IPS-20b (cell line): ENCODE data around the gene COL27A1.

Experiments used
- H3K27ac ChIP-seq: one replicate; pipeline ENCODE4 v1.5.1; 2013; ENCODE audit warnings: low read length
- H3K27me3 ChIP-seq: 2 replicates; pipeline ENCODE4 v1.6.1; 2013; ENCODE audit warnings: mild to moderate bottlenecking, low read length, inconsistent platforms; ENCODE audit not compliant: insufficient read depth
- H3K36me3 ChIP-seq: 2 replicates; pipeline ENCODE4 v1.6.1; 2013; ENCODE audit warnings: low read depth, mild to moderate bottlenecking, inconsistent platforms, low read length, moderate library complexity; ENCODE audit not compliant: insufficient read depth
- H3K4me1 ChIP-seq: 2 replicates; pipeline ENCODE4 v1.6.1; 2013; ENCODE audit warnings: mild to moderate bottlenecking, control low read depth, inconsistent platforms, low read length, moderate library complexity; ENCODE audit not compliant: insufficient read depth
- H3K4me3 ChIP-seq: 2 replicates; pipeline ENCODE4 v1.5.1; 2013; ENCODE audit warnings: mild to moderate bottlenecking, low read length, inconsistent platforms
- H3K9ac ChIP-seq: 2 replicates; pipeline ENCODE4 v1.6.1; 2013; ENCODE audit warnings: low read depth, mild to moderate bottlenecking, inconsistent platforms, low read length, moderate library complexity
- H3K9me3 ChIP-seq: 2 replicates; pipeline ENCODE4 v1.6.1; 2013; ENCODE audit warnings: mild to moderate bottlenecking, low read depth, low read length, inconsistent platforms; ENCODE audit not compliant: insufficient read depth

COL27A1 gene

GRCh38 chr9:114281473-114282103, 126.3 kb downstream of the COL27A1 start:
- Histone ChIP-seq H3K4me1 (no peaks in the 10 kb centered on the region), H3K9me3 (no peaks in the 10 kb centered on the region), H3K4me3 (no peak overlapping the region), H3K36me3 (no peaks in the 10 kb centered on the region; the same call in 1 of the 2 replicates), H3K27me3 (no peaks in the 10 kb centered on the region), H3K9ac (no peak overlapping the region), H3K27ac (no peak overlapping the region)

- Histone ChIP-seq H3K27me3 (no peaks in the 10 kb centered on the region), H3K4me3 (no peak overlapping the region), H3K27ac (no peak overlapping the region), H3K4me1 (no peaks in the 10 kb centered on the region), H3K9me3 (no peaks in the 10 kb centered on the region), H3K9ac (no peak overlapping the region), H3K36me3 (no peaks in the 10 kb centered on the region; the same call in 1 of the 2 replicates)
Measured at GRCh38 chr9:114282104-114282485, 126.8 kb downstream of the COL27A1 start.

- Histone ChIP-seq H3K9ac (no peak overlapping the region), H3K27ac (no peak overlapping the region), H3K4me3 (no peak overlapping the region), H3K4me1 (no peaks in the 10 kb centered on the region), H3K9me3 (no peaks in the 10 kb centered on the region), H3K27me3 (no peaks in the 10 kb centered on the region), H3K36me3 (no peaks in the 10 kb centered on the region; the same call in 1 of the 2 replicates)
Measured at GRCh38 chr9:114282507-114282906, 127.2 kb downstream of the COL27A1 start.

GRCh38 chr9:114282926-114283325, 127.6 kb downstream of the COL27A1 start:
- H3K27me3 ChIP-seq, result no peaks in the 10 kb centered on the region
- H3K4me1 ChIP-seq, result peaks cover 2% of the 10 kb centered on the region
- no peak overlapping the region for H3K9ac ChIP-seq
- no peak overlapping the region for H3K27ac ChIP-seq
- no peaks in the 10 kb centered on the region; the same call in 1 of the 2 replicates for H3K36me3 ChIP-seq
- H3K9me3 ChIP-seq, result no peaks in the 10 kb centered on the region
- no peak overlapping the region for H3K4me3 ChIP-seq

GRCh38 chr9:114283551-114284111, 128.3 kb downstream of the COL27A1 start:
- no peaks in the 10 kb centered on the region; the same call in 1 of the 2 replicates for H3K36me3 ChIP-seq
- H3K27ac ChIP-seq, result no peak overlapping the region
- no peaks in the 10 kb centered on the region for H3K9me3 ChIP-seq
- peaks cover 9% of the 10 kb centered on the region for H3K4me1 ChIP-seq
- H3K4me3 ChIP-seq, result no peak overlapping the region
- H3K27me3 ChIP-seq, result no peaks in the 10 kb centered on the region
- no peak overlapping the region for H3K9ac ChIP-seq

GRCh38 chr9:114284316-114285060, 129.2 kb downstream of the COL27A1 start:
- H3K9me3 ChIP-seq, result no peaks in the 10 kb centered on the region
- H3K27ac ChIP-seq, result no peak overlapping the region
- peaks cover 9% of the 10 kb centered on the region for H3K4me1 ChIP-seq
- H3K27me3 ChIP-seq, result no peaks in the 10 kb centered on the region
- H3K9ac ChIP-seq, result no peak overlapping the region
- H3K4me3 ChIP-seq, result no peak overlapping the region
- no peaks in the 10 kb centered on the region; the same call in 1 of the 2 replicates for H3K36me3 ChIP-seq

GRCh38 chr9:114285166-114285867, 130.0 kb downstream of the COL27A1 start:
- Histone ChIP-seq H3K4me1 (peaks cover 9% of the 10 kb centered on the region), H3K27ac (no peak overlapping the region), H3K9me3 (no peaks in the 10 kb centered on the region), H3K9ac (no peak overlapping the region), H3K36me3 (no peaks in the 10 kb centered on the region; the same call in 1 of the 2 replicates), H3K27me3 (no peaks in the 10 kb centered on the region), H3K4me3 (no peak overlapping the region)

- H3K27me3 ChIP-seq, result no peaks in the 10 kb centered on the region
- no peaks in the 10 kb centered on the region; the same call in 1 of the 2 replicates for H3K36me3 ChIP-seq
- no peaks in the 10 kb centered on the region for H3K9me3 ChIP-seq
- no peak overlapping the region for H3K4me3 ChIP-seq
- peaks cover 9% of the 10 kb centered on the region for H3K4me1 ChIP-seq
- no peak overlapping the region for H3K9ac ChIP-seq
- no peak overlapping the region for H3K27ac ChIP-seq
Measured at GRCh38 chr9:114286146-114286679, 130.9 kb downstream of the COL27A1 start.

- H3K27ac ChIP-seq, result no peak overlapping the region
- peaks cover 1% of the 10 kb centered on the region; the same call in 1 of the 2 replicates for H3K36me3 ChIP-seq
Measured at GRCh38 chr9:114287001-114287762, 131.8 kb downstream of the COL27A1 start.

GRCh38 chr9:114287763-114288192, 132.4 kb downstream of the COL27A1 start:
- peaks cover 7% of the 10 kb centered on the region; the same call in 1 of the 2 replicates for H3K36me3 ChIP-seq
- no peak overlapping the region; the same call in 1 of the 2 replicates for H3K9ac ChIP-seq
- H3K9me3 ChIP-seq, result no peaks in the 10 kb centered on the region
- no peak overlapping the region for H3K27ac ChIP-seq
- peaks cover 9% of the 10 kb centered on the region for H3K4me1 ChIP-seq
- H3K27me3 ChIP-seq, result no peaks in the 10 kb centered on the region
- no peak overlapping the region for H3K4me3 ChIP-seq

More at GRCh38 chr9:114287001-114287762, 131.8 kb downstream of the COL27A1 start:
- H3K27me3 ChIP-seq, result no peaks in the 10 kb centered on the region
- no peak overlapping the region for H3K4me3 ChIP-seq
- H3K9me3 ChIP-seq, result no peaks in the 10 kb centered on the region
- peaks cover 9% of the 10 kb centered on the region for H3K4me1 ChIP-seq
- no peak overlapping the region for H3K9ac ChIP-seq
